Measurements from ENCODE around the gene TSSK6.

Gene TSSK6

DNA sequence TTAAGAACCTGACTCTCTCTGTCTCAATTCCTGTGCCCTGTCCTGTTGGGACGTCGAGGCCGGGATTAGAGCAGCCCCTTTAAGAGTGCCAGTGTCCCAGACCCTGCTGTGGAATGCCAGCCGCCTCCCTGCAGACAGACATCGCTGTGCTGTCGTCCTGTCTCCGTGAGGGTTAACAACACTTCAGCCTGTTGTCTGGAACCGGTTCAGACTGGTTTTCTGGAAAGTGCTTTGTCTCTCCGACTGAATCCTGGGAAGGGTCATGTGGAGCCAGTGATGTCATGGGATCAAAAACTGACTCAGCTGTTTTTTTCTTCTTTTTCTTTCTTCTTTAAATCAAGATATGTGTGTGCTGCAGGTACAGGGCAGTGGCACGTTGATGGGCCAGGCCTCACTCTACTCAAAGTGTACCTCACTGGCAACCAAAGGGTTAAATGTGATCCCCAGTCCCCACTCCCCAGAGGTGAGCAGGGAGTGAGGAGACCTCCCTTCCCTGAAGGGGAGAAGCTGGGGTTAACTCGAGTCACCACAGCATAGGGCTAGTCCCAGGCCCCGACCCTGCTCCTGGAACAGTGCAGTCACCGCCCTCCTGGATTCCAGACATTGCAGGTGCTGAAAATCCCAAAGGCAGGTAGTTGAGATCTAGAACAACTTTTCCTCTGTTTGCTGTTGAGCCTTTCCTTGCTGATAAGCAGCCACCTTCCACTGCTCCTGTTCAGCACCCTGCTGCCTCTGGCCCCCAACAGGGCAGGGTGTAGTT lies 50.8 kb downstream of the TSSK6 start:
- DNase-seq (ENCODE audit: low read depth in 2 of 2) = no peak
